HG02938 (cell line): ENCODE results near the gene THRB.

Source experiments
- ATAC-seq: cut with Tn5 transposase; IDR thresholded peaks from one replicate; pipeline ENCODE4 v1.9.1; 2021; ENCODE audit warnings: mild to moderate bottlenecking, moderate library complexity; ENCODE audit not compliant: unreplicated experiment

The THRB gene

DNA sequence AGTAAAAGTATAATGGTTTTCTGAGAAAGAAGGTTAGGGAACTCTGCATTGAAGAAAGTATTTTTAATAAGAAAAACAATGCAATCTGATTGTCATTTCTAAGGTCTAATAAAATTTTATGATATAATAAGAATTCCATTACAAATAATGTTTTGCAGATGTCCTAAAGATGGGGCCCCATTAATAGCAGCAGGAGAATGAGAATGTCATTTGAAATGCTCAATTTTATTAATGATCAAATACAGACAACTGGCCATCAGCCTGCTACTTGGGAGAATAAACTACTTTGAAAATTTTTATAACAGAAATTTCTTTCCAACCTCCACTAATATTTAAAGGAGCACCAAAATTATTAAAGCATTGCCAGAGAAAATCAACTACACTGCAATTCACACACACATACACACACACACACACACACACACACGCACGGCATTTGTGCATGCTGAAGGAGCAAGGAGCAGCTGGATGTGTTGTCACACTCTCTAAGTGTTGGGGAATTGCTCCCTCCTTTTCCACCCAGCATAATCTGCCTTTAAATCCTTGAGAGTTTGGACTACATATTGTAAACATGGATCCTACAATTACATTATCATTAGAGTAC lies 109.5 kb downstream of the THRB start:
- no peak for ATAC-seq

DNA sequence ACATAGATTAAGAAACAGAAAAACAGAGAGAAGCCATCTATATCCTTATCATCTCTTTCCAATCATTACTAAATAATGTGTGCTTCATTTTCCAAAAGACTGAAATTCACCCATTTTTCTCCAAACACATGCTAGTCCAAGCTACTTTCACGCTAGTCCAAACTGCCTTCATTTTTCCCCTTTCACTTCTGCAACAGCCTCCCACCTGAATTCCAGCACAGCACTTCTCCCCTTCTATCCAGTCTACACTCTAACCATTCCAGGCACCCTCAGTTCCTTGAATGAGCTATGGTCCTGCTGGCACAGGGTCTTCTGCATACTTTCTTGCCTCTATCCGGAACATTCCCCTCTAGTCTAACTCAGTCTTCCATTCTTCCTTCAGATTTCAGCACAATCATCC lies 112.0 kb downstream of the THRB start:
- no peak for ATAC-seq

GRCh38 chr3:24379936-24380335 lies 114.7 kb downstream of the THRB start:
- no peak for ATAC-seq

- ATAC-seq: no peak
Measured at GRCh38 chr3:24378313-24378712, 116.3 kb downstream of the THRB start.

DNA sequence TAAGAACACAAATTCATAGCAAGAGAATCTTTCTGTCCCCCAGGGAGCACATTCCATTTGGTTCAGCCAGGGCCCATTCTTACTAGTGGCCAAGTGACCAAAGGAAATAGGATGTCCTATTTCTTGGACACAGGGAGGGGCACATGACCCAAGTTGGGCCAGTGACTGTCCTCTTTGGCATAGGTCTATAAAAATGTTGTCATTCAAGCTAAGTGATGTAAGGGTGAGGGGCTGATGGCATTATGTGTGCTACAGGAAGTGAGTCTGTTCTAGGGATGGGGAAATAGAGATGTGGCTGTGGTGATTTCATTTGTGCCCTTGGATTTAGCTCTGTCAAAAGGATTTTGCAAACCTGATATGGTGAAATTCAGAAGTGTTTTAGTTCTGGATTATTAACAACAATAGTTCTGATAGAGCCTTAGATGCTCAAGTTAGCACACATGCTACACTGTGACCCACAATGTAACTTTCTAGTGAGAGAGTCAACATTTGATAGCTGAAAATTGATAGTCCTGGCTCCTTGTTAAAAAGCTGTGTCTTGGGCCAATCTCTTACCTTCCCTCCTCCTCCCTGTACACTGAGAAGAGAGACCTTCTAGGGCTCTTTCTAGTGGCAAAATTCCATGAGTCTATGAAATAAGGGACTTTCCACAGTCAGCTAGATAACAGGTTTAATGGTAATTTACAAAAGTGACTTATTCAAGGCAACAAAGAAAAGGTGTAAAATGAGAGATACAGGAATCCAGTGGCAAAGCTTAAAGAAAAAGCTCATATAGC lies 117.2 kb downstream of the THRB start:
- no peak for ATAC-seq

DNA sequence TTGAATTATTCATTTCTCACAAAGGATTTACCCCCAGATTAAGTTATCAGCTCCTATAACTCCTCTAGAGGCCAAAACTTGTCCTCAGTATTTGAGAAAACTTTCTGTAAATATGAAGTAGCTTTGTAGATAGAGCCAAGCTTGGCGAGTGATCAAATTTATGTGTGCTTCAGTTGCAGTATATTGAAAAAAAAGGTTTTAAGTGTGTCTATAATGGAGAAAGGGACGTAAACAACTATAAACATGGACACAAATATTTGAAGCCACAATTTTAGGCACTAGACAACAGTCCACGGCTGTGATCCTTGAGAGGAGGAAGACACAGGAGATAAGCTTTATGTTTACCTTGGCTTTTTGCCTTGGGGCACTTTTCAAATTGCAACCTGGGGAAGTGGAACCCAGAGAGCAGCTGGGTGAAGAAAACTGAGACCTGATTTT lies 118.7 kb downstream of the THRB start:
- no peak for ATAC-seq

GRCh38 chr3:24374801-24375200 lies 119.8 kb downstream of the THRB start:
- ATAC-seq: no peak

DNA sequence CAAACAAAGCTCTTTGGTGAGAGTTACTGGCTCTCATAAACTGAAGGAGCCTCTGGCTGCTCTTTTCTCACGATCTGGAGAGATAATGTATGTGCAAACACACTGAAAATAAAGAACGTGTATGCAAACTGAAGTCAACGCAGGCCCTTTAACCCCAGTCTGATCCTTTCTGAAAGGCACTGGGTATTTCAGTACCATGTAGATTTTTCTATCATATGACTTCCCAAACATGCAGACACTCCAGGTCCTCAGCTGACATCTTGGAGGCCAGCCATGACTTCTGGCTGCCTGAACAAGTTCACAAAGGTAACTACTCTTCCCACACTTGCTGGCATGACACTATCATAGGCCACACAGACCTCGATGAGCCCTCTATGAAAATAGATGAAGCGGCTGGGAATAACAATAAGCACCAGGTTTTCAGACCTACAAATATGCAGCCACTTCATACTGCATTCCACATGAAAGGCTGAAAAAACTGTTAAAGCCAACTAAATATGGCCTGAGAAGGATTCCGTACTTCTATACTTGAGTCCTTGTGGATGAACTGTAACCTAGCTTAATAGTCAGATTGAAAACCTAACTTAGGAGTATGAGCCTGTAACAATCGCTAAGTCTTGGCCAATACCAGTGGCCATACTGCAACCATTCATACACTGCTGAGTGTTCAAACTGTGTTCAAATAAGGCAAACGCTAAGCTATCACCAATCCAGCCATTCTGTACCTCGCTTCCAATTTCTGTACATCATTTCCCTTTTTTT lies 121.3 kb downstream of the THRB start:
- no peak for ATAC-seq

DNA sequence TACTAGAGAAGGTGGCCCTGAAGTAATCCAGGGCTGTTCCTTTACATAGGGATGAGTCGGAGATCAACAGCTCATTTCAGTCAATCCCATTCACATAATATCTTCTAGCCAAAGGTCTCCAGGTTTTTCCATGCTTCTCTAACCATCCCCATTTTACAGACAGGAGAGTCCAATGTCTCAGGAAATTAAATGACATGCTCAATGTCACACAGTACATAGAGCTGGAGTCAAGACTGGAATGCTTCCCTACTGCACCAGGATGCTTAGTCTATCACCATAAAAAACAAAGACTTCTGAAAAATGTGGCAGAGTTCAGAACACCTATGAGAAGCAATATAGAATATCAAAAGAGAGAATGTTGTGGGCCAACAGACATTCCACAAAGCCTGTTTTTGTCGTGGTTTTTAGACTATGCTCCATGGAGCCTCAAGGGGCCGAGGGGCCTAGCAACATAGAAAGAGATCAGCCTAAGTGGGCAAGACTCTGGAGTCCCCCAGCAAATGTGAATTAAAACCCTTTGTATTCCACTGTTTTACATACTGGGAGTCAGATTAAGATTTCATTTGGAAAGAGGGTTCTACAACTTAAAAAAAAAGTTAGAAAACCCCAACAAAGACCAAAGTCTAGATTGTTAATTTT lies 122.0 kb downstream of the THRB start:
- no peak for ATAC-seq

DNA sequence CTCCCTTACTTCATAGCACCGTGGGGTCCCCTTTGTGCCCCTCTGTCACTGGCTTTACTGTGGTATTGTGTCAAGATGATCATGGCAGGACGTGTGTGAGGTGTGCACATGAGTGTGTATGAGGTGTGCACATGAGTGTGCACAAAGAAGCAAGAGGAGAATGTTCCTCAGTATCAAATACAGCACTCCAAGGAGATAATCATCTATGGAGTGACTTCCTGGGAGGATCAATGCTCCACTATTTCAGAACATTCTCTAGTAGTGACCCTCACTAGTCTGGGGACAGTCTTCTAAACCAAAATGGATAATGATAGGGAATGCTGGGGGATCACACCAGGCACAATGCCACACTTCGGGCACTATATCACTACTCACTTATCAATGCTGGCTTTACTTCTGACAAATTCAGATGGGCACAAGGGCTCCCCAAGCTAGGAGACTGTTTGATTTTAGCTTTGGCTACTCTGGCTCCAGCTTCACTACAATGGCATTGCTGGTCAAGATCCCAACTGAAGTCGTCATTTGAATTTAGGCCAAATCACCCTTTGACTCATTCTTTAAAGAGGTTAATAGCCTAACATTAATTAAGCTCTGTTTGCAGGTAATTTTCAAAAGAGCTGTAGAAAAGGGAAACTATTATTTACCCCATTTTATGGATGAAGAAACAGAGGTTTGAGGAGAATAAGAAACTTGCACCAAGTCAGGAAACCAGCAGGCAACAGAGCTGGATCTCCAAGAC lies 124.1 kb downstream of the THRB start:
- ATAC-seq: no peak

DNA sequence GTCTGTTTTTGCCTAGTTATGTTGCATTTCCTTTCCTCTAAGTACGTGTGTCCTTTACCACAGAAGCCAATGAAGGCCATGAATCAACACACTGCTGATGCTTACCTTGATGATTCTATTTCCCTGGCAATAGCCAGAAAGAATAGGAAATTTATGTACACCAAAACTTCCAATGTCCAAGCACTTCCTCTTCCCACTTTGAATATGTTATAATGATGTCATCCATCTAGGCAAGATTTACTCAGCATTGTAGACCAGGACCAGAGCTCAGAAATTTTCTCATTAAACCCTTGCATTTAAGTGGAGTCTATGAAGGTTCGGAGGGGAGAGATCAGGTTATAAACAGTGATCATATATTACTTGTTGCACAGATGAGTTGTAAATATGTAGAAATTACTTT lies 126.0 kb downstream of the THRB start:
- no peak for ATAC-seq

- no peak for ATAC-seq
Measured at GRCh38 chr3:24367664-24368264, 126.9 kb downstream of the THRB start.

- ATAC-seq: no peak
Measured at GRCh38 chr3:24367216-24367615, 127.4 kb downstream of the THRB start.

DNA sequence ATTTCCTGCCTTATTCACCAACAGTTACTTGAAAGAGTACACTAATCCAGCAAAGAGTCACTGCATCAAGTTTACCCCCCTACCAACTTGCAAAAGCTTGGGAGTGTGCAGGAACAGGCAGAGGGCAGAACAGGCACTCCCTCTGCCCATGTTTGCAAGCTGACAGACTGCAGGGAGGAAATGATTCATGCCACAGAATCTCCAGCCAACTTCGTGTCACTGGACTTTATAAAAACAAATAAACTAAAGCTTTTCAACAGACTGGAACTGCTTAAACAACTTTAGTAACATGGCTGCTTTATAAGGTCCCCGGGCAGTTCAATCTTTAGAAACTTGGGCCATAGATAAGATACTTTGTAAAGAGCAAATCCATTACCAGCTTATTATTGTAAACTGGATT lies 129.5 kb downstream of the THRB start:
- ATAC-seq: no peak

DNA sequence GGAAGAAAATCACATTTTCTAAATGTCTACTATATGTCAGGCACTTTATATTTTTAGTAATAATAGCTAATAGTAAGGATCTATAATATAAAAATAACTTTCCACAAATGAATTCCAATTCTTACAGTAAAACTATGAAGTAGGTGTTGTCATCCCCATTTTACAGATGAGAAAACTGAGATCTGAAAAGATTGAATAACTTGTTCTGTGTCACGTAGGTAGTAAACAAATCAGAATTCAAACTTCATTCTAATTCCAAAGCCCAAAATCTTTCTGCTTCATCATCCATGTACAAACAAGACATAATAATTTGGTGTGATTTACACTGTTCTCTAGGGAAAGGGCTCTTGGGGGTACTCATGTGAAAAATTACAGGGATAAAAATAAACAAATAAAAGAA lies 130.3 kb downstream of the THRB start:
- no peak for ATAC-seq

GRCh38 chr3:24363242-24363641 lies 131.4 kb downstream of the THRB start:
- ATAC-seq: no peak

- ATAC-seq: no peak
Measured at GRCh38 chr3:24361623-24362022, 133.0 kb downstream of the THRB start.

DNA sequence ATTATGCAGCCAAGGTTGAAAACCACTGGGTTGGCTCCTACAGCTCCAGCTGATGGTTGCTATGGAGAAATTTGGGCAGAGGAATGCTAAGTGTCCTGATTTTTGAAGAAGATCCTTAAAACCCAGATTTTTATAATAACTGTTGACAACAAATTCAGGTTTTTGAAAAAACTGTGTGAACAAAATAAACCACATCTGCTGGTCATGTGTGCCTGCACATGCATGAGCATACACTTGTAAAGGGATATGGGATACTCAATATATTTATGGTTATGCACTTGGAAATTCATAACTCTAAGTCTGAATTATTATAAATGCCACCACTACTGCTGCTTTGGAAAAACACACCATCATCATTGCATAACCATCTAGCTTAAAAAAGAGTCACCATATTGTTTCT lies 133.7 kb downstream of the THRB start:
- ATAC-seq: no peak

GRCh38 chr3:24359645-24360462 lies 134.8 kb downstream of the THRB start:
- no peak for ATAC-seq

DNA sequence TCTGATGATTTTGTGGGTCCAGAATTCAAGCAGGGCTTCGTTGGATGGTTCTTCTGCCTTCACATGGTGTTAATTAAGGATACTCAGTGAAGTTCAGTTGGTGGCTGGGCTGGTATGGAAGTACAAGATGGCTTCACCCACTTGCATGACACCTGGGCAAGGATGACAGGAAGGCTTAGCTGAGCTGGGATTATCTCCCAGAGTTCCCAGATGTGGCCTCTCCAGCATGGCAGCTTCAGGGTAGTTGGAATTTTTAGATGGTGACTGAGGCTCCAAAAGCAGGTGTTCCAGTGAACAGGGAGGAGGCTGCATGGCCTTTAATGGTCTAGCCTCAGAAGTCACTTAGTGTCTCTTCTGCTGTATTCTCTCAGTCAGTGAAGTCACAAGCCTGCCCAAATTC lies 135.5 kb downstream of the THRB start:
- no peak for ATAC-seq
